Neutrophil (primary cell): ENCODE data around the gene ASB18.

Source experiments
- H3K27ac ChIP-seq: fragments of 200-600 bp; sonication (generic); 2 replicates; pipeline ENCODE4 v1.5.1; 2016; ENCODE audit warnings: mild to moderate bottlenecking, moderate library complexity
- H3K27me3 ChIP-seq: fragments of 200-600 bp; sonication (generic); 2 replicates; pipeline ENCODE4 v1.6.0; 2016; ENCODE audit warnings: mild to moderate bottlenecking
- H3K36me3 ChIP-seq: fragments of 200-600 bp; sonication (generic); 2 replicates; pipeline ENCODE4 v1.5.1; 2017
- H3K4me1 ChIP-seq, 2 experiments: fragments of 200-600 bp in 1 of 2; sonication (generic) in 1 of 2; 1 replicate in 1 of 2; 2 replicates in 1 of 2; pipeline versions ENCODE4 v1.5.1 to v1.6.1; 2013 to 2016; ENCODE audit warnings: low read depth in 1 of 2, low read length in 1 of 2, mild to moderate bottlenecking in 1 of 2, moderate library complexity in 1 of 2; ENCODE audit not compliant: control insufficient read depth in 1 of 2, insufficient read depth in 1 of 2
- H3K4me3 ChIP-seq, 2 experiments: fragments of 200-600 bp in 1 of 2; sonication (generic) in 1 of 2; 1 replicate in 1 of 2; 2 replicates in 1 of 2; pipeline ENCODE4 v1.5.1; 2013 to 2016; ENCODE audit warnings: low read depth in 1 of 2, low read length in 1 of 2, mild to moderate bottlenecking in 1 of 2, moderate library complexity in 1 of 2
- H3K9me3 ChIP-seq: fragments of 200-600 bp; sonication (generic); 2 replicates; pipeline ENCODE4 v1.5.1; 2016
- TF ChIP-seq, protein P1 (sequence below): fragments of 200-600 bp; sonication (generic); IDR thresholded peaks from 2 replicates; pipeline ENCODE4 v1.5.1; 2016; ENCODE audit warnings: antibody characterized with exemption

The ASB18 gene

DNA sequence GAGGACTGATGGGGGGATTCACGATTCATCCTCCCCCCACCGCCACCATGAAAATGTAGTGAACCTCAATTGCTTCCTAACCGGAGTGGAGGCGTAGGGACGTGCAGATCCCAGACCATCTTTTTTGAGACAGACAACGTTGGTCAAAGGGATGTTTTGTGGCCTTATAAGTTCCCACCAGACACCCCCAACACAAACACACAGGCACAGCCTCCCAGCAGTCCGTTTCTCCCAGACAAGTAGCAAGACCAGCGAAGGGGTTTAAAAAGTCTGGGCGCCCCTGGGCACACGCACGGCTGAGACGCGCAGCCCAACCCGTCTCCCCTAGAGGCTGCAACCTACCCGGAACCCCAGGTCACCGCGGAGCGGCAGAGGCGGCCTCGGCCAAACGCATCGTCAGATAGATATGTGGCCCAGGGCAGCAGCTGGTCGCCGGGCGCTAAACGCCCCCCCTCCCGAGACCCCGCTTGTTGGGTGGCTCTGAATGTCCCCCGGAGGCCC is 97.4 kb downstream of the ASB18 start:
- H3K4me1 ChIP-seq, result peaks cover 0 to 6% of the 10 kb centered on the region in 2 experiments
- H3K27me3 ChIP-seq, result peaks cover 100% of the 10 kb centered on the region
- H3K9me3 ChIP-seq, result no peaks in the 10 kb centered on the region
- H3K4me3 ChIP-seq, result no peak overlapping the region
- H3K27ac ChIP-seq, result no peak overlapping the region
- no peaks in the 10 kb centered on the region for H3K36me3 ChIP-seq
- TF ChIP-seq, protein P1, sequence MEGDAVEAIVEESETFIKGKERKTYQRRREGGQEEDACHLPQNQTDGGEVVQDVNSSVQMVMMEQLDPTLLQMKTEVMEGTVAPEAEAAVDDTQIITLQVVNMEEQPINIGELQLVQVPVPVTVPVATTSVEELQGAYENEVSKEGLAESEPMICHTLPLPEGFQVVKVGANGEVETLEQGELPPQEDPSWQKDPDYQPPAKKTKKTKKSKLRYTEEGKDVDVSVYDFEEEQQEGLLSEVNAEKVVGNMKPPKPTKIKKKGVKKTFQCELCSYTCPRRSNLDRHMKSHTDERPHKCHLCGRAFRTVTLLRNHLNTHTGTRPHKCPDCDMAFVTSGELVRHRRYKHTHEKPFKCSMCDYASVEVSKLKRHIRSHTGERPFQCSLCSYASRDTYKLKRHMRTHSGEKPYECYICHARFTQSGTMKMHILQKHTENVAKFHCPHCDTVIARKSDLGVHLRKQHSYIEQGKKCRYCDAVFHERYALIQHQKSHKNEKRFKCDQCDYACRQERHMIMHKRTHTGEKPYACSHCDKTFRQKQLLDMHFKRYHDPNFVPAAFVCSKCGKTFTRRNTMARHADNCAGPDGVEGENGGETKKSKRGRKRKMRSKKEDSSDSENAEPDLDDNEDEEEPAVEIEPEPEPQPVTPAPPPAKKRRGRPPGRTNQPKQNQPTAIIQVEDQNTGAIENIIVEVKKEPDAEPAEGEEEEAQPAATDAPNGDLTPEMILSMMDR, result no peak

DNA sequence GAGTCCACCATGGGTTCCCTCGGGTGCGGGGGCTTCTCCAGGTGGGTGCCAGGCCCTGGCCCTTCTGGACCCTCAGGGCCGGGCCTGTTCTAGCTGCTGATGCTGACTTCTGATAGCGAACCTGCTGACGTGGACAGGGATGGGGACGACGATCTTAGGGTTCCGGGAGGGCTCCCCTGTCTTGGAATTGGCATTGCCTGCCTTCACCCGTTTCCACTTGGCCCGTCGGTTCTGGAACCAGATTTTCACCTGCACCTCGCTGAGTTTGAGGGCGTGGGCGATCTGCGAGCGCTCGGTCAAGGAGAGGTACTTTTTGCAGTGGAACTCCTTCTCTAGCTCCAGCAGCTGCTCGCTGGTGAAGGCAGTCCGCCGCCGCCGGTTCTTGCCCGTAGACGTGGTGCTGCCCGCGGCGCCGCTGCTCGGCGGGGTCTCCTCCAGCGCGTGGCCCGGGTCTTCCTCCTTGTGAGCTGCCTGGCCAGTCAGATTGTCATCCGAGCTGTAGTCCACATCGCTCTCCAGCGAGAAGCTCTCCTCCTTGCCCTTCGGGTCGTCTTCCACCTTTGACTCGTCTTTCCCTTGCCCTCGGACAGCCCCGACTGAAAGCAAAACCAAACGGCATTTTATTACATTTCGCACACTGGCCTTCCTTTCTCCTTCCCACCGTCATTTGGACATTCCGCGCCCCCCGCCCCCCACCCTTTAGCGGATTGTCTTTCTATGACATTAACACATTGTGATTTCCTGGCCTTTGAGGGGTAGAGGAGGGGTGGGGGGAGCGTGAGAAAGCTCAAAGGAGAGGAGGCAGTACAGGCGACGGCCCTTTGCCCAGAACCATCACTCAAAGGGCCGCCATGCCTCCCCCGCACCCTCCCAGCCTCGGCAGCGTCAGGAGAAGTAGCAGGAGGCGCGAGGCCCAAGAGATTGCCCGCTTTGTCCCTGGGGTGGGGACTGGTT is 98.1 kb downstream of the ASB18 start:
- Histone ChIP-seq H3K4me1 (peaks cover 0 to 6% of the 10 kb centered on the region in 2 experiments), H3K4me3 (no peak overlapping the region), H3K9me3 (no peaks in the 10 kb centered on the region), H3K27ac (no peak overlapping the region), H3K36me3 (no peaks in the 10 kb centered on the region), H3K27me3 (peaks cover 100% of the 10 kb centered on the region)
- TF ChIP-seq, protein P1, result no peak

DNA sequence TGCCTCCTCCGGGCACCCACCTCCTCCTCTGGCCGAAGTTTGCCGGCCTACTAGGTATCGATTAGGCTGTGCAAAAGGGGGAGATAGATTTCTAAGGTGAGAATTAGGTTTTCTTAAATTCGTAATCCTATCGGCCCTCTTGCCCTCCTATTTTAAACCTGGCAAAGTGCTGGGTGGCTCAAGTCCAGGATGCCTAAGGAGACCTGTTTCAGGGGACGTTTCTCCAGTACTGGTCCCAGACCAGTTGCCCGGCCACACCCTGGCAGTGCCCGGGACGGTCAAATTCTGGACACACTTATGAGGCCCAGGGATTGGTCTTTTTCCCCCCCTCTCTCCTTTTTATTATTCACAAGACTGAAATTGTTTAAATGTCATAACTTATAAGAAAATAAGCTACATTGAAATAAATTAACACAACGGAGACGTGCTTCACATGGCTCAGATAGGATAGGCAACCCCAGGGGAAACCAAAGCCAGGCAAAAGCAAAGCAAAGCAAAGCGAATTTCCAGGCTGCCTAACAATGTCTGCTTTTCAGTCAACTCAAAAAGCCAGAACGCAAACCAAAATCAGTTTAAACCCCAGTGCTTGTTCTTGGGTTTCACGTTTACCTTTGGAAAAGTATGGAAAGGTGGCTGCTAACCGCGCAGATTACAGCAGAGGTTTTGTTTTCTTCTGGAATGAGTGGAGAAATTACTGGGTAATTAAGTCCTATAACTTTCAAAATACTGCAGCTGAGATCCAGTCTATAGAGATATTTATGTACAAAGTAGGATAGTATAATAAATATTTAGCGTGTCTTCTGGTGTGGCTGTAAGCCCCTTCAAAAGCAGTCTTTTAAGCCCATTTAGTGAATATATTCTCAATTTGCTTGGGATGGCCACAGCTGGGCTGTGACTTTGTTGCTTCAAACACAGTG is 99.0 kb downstream of the ASB18 start:
- no peak overlapping the region for H3K27ac ChIP-seq
- no peaks in the 10 kb centered on the region for H3K9me3 ChIP-seq
- H3K4me1 ChIP-seq, result peaks cover 0 to 6% of the 10 kb centered on the region in 2 experiments
- TF ChIP-seq, protein P1, result no peak
- peaks cover 100% of the 10 kb centered on the region for H3K27me3 ChIP-seq
- no peaks in the 10 kb centered on the region for H3K36me3 ChIP-seq
- no peak overlapping the region for H3K4me3 ChIP-seq

DNA sequence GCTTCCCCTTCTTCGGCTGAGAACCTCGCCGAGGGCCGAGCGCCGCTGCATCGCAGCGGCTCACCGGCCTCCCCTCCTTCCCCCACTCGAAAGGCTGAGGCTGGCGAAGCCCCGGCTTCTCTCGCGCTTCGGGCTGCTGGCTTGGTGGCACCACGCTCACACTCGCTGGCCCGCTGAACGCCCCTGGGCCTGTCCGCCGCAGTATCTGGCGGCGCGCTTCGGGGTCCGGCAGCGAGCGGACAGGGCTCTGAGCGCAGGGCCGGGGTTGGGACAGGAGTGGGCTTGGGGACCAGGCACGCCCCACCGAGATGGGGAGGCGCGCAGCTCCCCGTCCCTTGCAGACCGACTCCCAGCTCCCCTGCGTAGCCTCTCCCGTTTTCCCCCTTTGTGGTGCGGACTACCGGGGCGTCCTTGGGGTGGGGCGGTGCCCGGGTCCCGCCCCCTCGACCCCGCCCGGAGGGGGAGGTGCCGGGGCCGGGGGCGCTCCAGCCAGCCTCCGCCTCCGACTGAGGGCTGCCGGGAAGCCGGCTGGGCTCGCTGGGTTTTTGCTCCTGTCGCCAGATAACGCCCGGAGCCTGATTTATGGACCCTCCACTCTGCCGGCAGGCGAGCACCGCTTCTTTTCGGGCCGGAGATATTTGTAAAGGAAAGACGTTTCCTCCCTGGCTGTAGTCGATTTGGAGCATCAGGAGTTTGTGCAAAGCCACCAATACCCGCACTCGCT is 99.8 kb downstream of the ASB18 start:
- Histone ChIP-seq H3K9me3 (no peaks in the 10 kb centered on the region), H3K4me1 (peaks cover 0 to 6% of the 10 kb centered on the region in 2 experiments), H3K36me3 (no peaks in the 10 kb centered on the region), H3K27ac (no peak overlapping the region), H3K4me3 (no peak overlapping the region), H3K27me3 (peaks cover 100% of the 10 kb centered on the region)
- TF ChIP-seq, protein P1, result no peak
